ENCODE measurements around the gene LMF1.

DNA sequence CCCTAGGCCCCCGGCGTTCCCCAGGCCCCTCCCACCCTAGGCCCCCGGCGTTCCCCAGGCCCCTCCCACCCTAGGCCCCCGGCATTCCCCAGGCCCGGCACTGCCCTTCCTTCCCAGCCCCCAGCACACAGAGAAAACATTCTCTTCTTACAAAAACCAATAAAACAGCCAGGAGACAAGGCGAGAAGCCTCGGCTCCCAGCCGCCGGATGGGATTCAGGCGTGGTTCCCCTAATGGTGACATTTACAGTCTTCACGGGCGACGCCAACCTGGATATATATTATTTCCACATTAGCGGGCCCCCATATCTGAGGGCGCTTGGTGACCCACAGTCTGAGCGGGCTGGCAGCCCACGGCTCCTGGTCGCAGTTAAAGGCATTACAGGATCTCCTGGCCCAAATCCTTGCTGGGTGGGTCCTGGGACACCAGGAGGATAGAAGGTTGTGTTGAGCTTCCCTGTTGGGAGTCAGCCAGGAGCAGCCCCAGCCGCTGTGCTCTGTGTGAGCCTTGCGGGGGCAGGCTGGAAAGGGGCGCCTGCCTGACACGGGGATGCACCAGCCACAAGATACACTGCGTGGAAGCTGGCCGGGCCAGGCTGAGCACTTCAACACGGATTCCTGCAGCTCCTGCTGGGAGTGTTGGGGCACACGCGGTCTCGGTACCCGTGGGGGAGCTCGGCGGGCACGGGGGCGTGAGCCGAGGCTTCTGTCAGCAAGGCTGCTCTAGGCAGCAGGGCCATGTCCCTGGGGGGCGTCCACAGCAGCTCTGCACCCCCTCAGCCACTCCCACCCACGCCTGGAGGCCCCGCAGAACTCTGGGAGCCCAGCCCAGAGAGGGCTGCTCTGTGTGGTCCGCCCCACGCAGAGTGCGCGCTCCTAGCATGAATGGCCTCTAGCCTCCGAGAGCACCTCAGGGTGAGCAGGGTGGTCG is 83.7 kb downstream of the LMF1 start:
- no peak for TF ChIP-seq EZH2 (IDR thresholded peaks at IDR 0.05; ENCODE audit: low read length, unreplicated experiment)
- TF ChIP-seq, protein P1, sequence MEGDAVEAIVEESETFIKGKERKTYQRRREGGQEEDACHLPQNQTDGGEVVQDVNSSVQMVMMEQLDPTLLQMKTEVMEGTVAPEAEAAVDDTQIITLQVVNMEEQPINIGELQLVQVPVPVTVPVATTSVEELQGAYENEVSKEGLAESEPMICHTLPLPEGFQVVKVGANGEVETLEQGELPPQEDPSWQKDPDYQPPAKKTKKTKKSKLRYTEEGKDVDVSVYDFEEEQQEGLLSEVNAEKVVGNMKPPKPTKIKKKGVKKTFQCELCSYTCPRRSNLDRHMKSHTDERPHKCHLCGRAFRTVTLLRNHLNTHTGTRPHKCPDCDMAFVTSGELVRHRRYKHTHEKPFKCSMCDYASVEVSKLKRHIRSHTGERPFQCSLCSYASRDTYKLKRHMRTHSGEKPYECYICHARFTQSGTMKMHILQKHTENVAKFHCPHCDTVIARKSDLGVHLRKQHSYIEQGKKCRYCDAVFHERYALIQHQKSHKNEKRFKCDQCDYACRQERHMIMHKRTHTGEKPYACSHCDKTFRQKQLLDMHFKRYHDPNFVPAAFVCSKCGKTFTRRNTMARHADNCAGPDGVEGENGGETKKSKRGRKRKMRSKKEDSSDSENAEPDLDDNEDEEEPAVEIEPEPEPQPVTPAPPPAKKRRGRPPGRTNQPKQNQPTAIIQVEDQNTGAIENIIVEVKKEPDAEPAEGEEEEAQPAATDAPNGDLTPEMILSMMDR (conservative IDR thresholded peaks at IDR 0.05; ENCODE audit: low read depth, low read length), result no peak
